HepG2 (cell line): Measurements from ENCODE around the gene ZIK1. TPM values are rescaled to one million over a fixed set of nuclear protein-coding genes. Genes with fewer than 3 reads are reported as not detected.
A peak's percentile ranks its signal among the peaks of the same experiment; 100 is the strongest.

Experiments used
- HES4 ChIP-seq: sonication (generic); formaldehyde crosslinking; IDR thresholded peaks from 2 replicates; pipeline ENCODE4 v1.9.0; 2021; ENCODE audit warnings: mild to moderate bottlenecking, missing genetic modification reagents, borderline replicate concordance
- HHEX ChIP-seq: IDR thresholded peaks from 2 replicates; pipeline ENCODE4 v1.6.1; 2016; ENCODE audit warnings: control low read depth
- LCORL ChIP-seq, 2 experiments: fragments of 450-650 bp in 1 of 2; sonication (generic) in 1 of 2; formaldehyde crosslinking in 1 of 2; IDR thresholded peaks; 2 replicates each; pipeline versions ENCODE4 v1.5.0 to v1.6.1; 2017 to 2020; ENCODE audit warnings: antibody characterized with exemption in 1 of 2, missing genetic modification reagents in 1 of 2
- MIXL1 ChIP-seq: IDR thresholded peaks from 2 replicates; pipeline ENCODE4 v1.6.1; 2016
- NCOA2 ChIP-seq: sonication (generic); formaldehyde crosslinking; IDR thresholded peaks from 2 replicates; pipeline ENCODE4 v1.8.0; 2022; ENCODE audit warnings: inconsistent platforms
- NCOA5 ChIP-seq: sonication (generic); formaldehyde crosslinking; IDR thresholded peaks from 2 replicates; pipeline ENCODE4 v1.4.0; 2020; ENCODE audit warnings: missing genetic modification reagents
- NR3C1 ChIP-seq: sonication (generic); formaldehyde crosslinking; IDR thresholded peaks from 2 replicates; pipeline ENCODE4 v1.4.0; 2020; ENCODE audit warnings: missing genetic modification reagents
- PAWR ChIP-seq: sonication (generic); formaldehyde crosslinking; IDR thresholded peaks from 2 replicates; pipeline ENCODE4 v1.4.0; 2020; ENCODE audit warnings: missing genetic modification reagents, mild to moderate bottlenecking, borderline replicate concordance
- POGZ ChIP-seq: sonication (generic); formaldehyde crosslinking; IDR thresholded peaks from 2 replicates; pipeline ENCODE4 v1.4.0; 2020; ENCODE audit warnings: mild to moderate bottlenecking, missing genetic modification reagents
- RFXAP ChIP-seq: sonication (generic); formaldehyde crosslinking; IDR thresholded peaks from 2 replicates; pipeline ENCODE4 v1.4.0; 2020; ENCODE audit warnings: missing genetic modification reagents, borderline replicate concordance
- XBP1 ChIP-seq: sonication (generic); formaldehyde crosslinking; IDR thresholded peaks from 2 replicates; pipeline ENCODE4 v1.5.0; 2020; ENCODE audit warnings: missing genetic modification reagents
- XRCC5 ChIP-seq: fragments of 200-400 bp; formaldehyde crosslinking; optimal IDR thresholded peaks from 2 replicates; pipeline ENCODE3; 2017; ENCODE audit warnings: mild to moderate bottlenecking, low read length
- ZIK1 ChIP-seq: sonication (generic); formaldehyde crosslinking; IDR thresholded peaks from 2 replicates; pipeline ENCODE4 v1.5.0; 2020; ENCODE audit warnings: mild to moderate bottlenecking, low read depth, missing genetic modification reagents, borderline replicate concordance
- ZNF333 ChIP-seq: sonication (generic); formaldehyde crosslinking; IDR thresholded peaks from 2 replicates; pipeline ENCODE4 v1.4.0; 2020; ENCODE audit warnings: mild to moderate bottlenecking, missing genetic modification reagents, borderline replicate concordance
- ZNF547 ChIP-seq: sonication (generic); formaldehyde crosslinking; IDR thresholded peaks from 2 replicates; pipeline ENCODE4 v1.5.1; 2020; ENCODE audit warnings: mild to moderate bottlenecking, missing genetic modification reagents
- ZNF598 ChIP-seq: sonication (generic); formaldehyde crosslinking; IDR thresholded peaks from 2 replicates; pipeline ENCODE4 v1.5.1; 2020; ENCODE audit warnings: mild to moderate bottlenecking, missing genetic modification reagents, borderline replicate concordance
- ZNF7 ChIP-seq: IDR thresholded peaks from 2 replicates; pipeline ENCODE4 v1.6.1; 2016; ENCODE audit warnings: missing biosample characterization, missing genetic modification reagents
- ZNF747 ChIP-seq: sonication (generic); formaldehyde crosslinking; IDR thresholded peaks from 2 replicates; pipeline ENCODE4 v1.8.1; 2023; ENCODE audit warnings: missing genetic modification reagents, mild to moderate bottlenecking, borderline replicate concordance
- ZNF772 ChIP-seq: sonication (generic); formaldehyde crosslinking; IDR thresholded peaks from 2 replicates; pipeline ENCODE4 v1.5.0; 2020; ENCODE audit warnings: mild to moderate bottlenecking, missing genetic modification reagents
- polyA plus RNA-seq, 8 experiments: library from polyadenylated mRNA; depleted of rRNA in 3 of 8; stranded (reverse) in 7 of 8; unstranded in 1 of 8; fragments of >200 nt; fragmentation: Illumina TruSeq in 4 of 8; extraction: Trizol in 4 of 8; gene quantifications; 2 replicates each; pipeline versions ENCODE4 v1.2.1 to v1.2.3, GENCODE V29; 2011 to 2016; ENCODE audit warnings: low read depth in 4 of 8, missing spikeins in 1 of 8, mixed read lengths in 1 of 8; ENCODE audit not compliant: insufficient read depth in 1 of 8
- total RNA-seq, 5 experiments: library from RNA; depleted of rRNA; stranded (reverse); fragments of >200 nt; fragmentation: Illumina TruSeq; extraction: Trizol; gene quantifications; 2 replicates each; pipeline ENCODE4 v1.2.3, GENCODE V29; 2016; ENCODE audit warnings: low read depth in 1 of 5
- TF ChIP-seq, protein P1 (sequence below): sonication (generic); formaldehyde crosslinking; IDR thresholded peaks from 2 replicates; pipeline ENCODE4 v1.4.0; 2020; ENCODE audit warnings: missing genetic modification reagents, borderline replicate concordance
- TF ChIP-seq, protein P2 (sequence below): sonication (generic); formaldehyde crosslinking; IDR thresholded peaks from 2 replicates; pipeline ENCODE4 v1.9.0; 2021; ENCODE audit warnings: missing genetic modification reagents, mild to moderate bottlenecking, borderline replicate concordance
- TF ChIP-seq, protein P3 (sequence below): sonication (generic); formaldehyde crosslinking; IDR thresholded peaks from 2 replicates; pipeline ENCODE4 v1.5.0; 2020; ENCODE audit warnings: mild to moderate bottlenecking, low read depth, missing genetic modification reagents, borderline replicate concordance
- TF ChIP-seq, protein P4 (sequence below): sonication (generic); formaldehyde crosslinking; IDR thresholded peaks from 2 replicates; pipeline ENCODE4 v1.5.0; 2020; ENCODE audit warnings: mild to moderate bottlenecking, missing genetic modification reagents
- TF ChIP-seq, protein P5 (sequence below): sonication (generic); formaldehyde crosslinking; IDR thresholded peaks from 2 replicates; pipeline ENCODE4 v1.8.1; 2023; ENCODE audit warnings: mild to moderate bottlenecking, moderate library complexity, missing genetic modification reagents

Gene ZIK1
- total and polyA plus RNA-seq, 2 of the 13 experiments (the other 11 are each of a cell fraction or from before 2014, with no cell fraction given): 2.1 to 7.2 TPM

DNA sequence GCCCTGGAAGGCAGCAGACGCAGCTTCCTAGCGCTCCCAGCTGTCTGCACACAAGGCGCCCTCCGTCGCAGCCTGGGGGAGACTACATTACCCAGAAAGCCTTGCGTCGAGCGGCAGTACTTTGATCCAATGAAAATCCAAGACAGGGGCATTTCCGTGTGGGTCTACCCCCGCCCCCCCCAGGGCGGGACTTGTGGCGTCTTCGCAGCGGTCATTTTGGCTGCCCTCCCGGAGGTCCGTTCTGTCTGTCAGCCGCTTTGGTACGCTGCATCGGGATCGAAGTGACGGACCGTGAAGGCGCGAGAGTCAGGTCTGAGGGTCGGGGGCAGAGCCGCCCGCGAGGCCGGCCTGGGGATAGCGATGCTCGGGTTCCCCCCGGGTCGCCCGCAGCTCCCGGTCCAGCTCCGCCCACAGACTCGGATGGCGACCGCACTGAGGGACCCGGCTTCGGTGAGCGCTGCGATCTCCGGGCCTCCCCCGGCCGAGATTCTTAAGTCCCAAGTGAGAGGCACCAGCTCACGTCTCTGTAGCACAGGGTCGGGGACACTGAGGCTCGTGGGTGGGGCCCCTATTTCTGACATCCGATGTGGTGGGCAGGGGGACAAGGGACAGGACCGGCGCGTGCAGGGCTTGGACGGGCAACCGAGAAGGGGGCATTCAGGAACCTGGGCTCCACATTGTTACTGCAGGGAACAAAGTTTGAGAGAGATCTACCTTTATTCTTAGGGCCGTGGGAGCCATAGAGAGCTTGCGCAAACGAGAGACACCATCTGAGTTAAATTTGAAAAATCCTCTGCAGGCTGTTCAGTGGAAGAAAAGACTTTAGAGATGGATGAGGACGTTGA is 49.3 kb downstream of the ZIK1 start, which contains the start of gene ZNF211 (continued):
- TF ChIP-seq, protein P1, sequence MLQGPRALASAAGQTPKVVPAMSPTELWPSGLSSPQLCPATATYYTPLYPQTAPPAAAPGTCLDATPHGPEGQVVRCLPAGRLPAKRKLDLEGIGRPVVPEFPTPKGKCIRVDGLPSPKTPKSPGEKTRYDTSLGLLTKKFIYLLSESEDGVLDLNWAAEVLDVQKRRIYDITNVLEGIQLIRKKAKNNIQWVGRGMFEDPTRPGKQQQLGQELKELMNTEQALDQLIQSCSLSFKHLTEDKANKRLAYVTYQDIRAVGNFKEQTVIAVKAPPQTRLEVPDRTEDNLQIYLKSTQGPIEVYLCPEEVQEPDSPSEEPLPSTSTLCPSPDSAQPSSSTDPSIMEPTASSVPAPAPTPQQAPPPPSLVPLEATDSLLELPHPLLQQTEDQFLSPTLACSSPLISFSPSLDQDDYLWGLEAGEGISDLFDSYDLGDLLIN (CRISPR knock-in tag): no peak
- TF ChIP-seq, protein P2, sequence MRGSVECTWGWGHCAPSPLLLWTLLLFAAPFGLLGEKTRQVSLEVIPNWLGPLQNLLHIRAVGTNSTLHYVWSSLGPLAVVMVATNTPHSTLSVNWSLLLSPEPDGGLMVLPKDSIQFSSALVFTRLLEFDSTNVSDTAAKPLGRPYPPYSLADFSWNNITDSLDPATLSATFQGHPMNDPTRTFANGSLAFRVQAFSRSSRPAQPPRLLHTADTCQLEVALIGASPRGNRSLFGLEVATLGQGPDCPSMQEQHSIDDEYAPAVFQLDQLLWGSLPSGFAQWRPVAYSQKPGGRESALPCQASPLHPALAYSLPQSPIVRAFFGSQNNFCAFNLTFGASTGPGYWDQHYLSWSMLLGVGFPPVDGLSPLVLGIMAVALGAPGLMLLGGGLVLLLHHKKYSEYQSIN (CRISPR knock-in tag): no peak
- TF ChIP-seq, protein P3, sequence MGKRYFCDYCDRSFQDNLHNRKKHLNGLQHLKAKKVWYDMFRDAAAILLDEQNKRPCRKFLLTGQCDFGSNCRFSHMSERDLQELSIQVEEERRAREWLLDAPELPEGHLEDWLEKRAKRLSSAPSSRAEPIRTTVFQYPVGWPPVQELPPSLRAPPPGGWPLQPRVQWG: no peak
- TF ChIP-seq, protein P4, sequence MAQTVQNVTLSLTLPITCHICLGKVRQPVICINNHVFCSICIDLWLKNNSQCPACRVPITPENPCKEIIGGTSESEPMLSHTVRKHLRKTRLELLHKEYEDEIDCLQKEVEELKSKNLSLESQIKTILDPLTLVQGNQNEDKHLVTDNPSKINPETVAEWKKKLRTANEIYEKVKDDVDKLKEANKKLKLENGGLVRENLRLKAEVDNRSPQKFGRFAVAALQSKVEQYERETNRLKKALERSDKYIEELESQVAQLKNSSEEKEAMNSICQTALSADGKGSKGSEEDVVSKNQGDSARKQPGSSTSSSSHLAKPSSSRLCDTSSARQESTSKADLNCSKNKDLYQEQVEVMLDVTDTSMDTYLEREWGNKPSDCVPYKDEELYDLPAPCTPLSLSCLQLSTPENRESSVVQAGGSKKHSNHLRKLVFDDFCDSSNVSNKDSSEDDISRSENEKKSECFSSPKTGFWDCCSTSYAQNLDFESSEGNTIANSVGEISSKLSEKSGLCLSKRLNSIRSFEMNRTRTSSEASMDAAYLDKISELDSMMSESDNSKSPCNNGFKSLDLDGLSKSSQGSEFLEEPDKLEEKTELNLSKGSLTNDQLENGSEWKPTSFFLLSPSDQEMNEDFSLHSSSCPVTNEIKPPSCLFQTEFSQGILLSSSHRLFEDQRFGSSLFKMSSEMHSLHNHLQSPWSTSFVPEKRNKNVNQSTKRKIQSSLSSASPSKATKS (CRISPR knock-in tag): no peak
- TF ChIP-seq ZNF333 (CRISPR knock-in tag): peak; percentile 45; the same call in 1 of the 2 replicates
- 0 out of 2 replicates have a peak, but pooled peaks have one; percentile 30 for TF ChIP-seq ZNF772 (CRISPR knock-in tag)
- no peak for TF ChIP-seq NR3C1 (CRISPR knock-in tag)
- no peak; the same call in 1 of the 2 replicates for TF ChIP-seq HES4 (CRISPR knock-in tag)
- TF ChIP-seq LCORL (IDR thresholded peaks at IDR 0.05): no peak
- TF ChIP-seq LCORL (CRISPR knock-in tag; IDR thresholded peaks at IDR 0.05): no peak; the same call in 1 of the 2 replicates
- TF ChIP-seq NCOA5 (CRISPR knock-in tag): no peak
- TF ChIP-seq ZNF547 (CRISPR knock-in tag): no peak; the same call in 1 of the 2 replicates
- peak; percentile 57 for TF ChIP-seq POGZ (CRISPR knock-in tag)
- no peak for TF ChIP-seq XBP1 (CRISPR knock-in tag)
- TF ChIP-seq ZNF7: no peak
- peak; percentile 71; the same call in 1 of the 2 replicates for TF ChIP-seq MIXL1 (CRISPR knock-in tag)
- no peak for TF ChIP-seq XRCC5
- no peak for TF ChIP-seq ZIK1 (CRISPR knock-in tag)
- TF ChIP-seq RFXAP (CRISPR knock-in tag): no peak
- no peak for TF ChIP-seq HHEX (CRISPR knock-in tag)
- TF ChIP-seq, protein P5, sequence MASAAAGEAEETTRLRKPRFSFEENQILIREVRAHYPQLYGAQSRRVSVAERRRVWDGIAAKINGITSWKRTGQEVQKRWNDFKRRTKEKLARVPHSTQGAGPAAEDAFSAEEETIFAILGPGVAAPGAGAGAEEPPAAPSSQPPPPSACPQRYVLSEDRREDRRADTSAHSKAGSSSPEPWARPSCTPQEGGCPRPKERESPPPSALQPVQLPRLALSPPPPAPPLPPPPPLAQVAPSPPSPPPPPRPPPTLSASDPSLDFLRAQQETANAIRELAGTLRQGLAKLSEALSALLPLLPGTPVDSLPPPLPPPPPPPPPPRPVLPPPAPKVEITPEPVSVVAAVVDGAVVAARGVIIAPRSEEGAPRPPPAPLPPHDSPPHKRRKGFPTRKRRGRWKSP: peak; percentile 50; the same call in 1 of the 2 replicates
- no peak for TF ChIP-seq ZNF598 (CRISPR knock-in tag)
- no peak for TF ChIP-seq PAWR (CRISPR knock-in tag)
- TF ChIP-seq ZNF747 (CRISPR knock-in tag): no peak
- peak; percentile 17; the same call in 1 of the 2 replicates for TF ChIP-seq NCOA2 (CRISPR knock-in tag)
